Limb (tissue), 2 donors: Measurements from ENCODE around the gene HACD1.

Experiments
- DNase-seq, 2 donors: peaks; one replicate each; pipeline ENCODE4 v3.0.0-alpha.2; 2016; ENCODE audit errors: extremely low spot score in 2 of 2

Gene HACD1, protein sequence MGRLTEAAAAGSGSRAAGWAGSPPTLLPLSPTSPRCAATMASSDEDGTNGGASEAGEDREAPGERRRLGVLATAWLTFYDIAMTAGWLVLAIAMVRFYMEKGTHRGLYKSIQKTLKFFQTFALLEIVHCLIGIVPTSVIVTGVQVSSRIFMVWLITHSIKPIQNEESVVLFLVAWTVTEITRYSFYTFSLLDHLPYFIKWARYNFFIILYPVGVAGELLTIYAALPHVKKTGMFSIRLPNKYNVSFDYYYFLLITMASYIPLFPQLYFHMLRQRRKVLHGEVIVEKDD

DNA sequence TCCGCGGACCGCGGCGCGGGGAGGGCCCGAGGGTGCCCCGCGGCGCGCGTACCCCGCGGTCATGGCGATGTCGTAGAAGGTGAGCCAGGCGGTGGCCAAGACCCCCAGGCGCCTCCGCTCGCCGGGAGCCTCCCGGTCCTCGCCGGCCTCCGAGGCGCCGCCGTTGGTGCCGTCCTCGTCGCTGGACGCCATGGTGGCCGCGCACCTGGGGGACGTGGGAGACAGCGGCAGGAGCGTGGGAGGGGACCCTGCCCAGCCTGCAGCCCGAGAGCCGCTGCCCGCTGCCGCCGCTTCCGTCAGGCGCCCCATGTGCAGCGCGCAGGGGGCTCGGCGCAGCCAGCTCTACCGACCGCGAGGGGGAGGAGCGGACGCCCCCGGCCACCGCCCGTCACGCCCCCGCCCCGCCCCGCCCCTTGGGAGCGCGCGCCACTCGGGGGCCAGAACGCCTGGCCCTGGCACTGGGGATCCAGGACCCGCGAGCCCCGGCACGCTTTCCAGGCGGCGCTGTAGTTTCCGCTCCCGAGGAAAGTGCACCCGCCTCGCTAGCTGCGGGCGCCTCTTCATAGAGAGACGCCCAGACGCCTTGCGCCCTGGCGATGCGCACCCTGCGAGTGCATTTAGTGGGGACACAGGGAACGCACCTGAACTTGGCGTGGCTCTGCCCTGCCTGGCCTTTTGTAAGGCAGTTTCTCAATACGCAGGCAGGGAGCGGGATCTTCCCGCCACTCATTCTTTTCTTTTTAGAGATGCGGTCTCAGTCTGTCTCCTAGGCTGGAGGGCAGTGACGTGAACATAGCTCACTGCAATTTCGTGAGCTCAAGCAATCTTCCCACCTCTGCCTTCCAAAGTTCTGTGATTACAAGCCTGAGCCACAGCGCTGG lies at the start of gene HACD1:
Gene HACD1 (minus strand): TSS at position 344 of the 881 bp plus-strand sequence. CDS start 35 bp downstream, at position 309.
- peak; percentile 15 to 81 for DNase-seq

DNA sequence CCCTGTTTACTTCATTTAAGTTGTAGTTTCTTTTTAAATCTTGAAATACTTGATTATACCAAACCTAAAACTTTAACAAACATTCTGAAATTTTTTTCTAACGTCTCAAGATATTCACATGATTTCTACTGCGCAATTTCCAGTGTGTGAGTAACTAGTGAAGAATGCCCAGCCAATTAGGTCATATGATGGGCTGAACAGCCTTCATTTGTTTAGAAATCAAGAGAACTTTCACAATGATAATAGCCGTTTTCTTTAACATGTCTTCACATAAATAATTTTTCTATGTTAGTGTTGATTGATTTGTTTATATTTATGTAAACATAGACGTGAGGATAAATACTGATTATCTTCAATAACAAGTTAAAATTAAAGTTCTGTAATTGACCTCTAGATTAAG lies 48.6 kb upstream of the HACD1 start:
- no peak for DNase-seq

DNA sequence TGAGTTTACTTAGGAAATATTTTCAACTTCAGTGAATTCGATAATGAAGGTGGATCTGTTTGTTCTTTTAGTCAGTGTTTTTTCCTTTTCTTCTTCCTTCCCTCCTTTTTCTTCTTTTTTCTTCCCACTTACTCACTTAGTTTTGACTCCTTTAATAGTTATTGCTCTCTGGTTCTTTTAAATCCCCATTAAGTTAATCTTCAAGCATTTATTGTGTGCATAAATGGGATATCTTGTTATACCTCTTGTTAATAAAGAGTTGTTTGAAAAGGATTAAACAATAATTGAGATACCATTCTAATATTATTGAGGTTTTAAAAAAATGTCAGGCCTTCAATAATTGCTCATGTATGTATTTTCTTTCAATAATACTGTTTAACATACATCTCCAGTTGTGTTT lies 46.3 kb upstream of the HACD1 start:
- DNase-seq, result no peak

DNA sequence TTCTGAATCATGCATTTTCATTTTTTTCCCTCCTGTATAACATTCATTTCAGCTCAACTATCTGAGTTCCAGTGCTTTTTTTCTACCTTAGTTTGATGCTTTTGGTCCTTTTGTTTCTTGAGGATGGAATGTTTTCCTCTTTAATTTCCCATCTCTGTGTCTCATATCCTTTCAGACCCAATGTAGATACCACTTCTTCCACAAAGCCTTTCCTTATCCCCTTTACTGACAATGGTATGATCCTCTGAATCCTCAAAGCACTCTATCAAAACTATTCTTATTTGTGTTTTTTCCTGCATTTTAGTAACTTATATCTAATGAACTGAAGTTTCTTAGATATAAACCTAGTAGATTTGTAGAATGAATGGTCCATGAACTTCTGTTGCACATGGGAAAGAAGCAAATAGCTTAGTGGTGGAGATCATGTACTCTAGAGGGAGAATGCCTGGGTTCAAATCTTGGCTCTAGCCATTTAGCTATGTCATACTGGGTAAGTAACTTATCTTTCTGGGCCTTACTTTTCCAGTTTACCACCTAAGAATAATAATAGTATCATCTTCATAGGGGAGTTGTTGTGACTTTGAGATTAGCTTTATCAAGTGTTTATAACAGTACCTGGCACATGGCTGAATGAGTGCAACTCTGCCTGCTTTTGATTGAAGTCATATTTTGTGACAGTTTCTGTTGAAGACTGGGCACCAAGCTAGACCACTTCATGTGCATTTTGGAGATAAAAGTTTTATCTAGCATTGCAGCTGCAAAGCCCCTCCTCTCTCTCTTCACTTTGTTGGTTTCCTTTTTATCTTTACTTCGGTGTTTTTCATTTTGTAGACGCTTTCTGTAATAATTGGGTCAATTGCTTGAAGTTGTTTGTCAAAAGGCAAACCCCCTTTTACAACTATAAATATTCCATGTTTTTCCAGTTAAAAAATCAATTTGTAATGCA lies 45.3 kb upstream of the HACD1 start:
- no peak for DNase-seq

DNA sequence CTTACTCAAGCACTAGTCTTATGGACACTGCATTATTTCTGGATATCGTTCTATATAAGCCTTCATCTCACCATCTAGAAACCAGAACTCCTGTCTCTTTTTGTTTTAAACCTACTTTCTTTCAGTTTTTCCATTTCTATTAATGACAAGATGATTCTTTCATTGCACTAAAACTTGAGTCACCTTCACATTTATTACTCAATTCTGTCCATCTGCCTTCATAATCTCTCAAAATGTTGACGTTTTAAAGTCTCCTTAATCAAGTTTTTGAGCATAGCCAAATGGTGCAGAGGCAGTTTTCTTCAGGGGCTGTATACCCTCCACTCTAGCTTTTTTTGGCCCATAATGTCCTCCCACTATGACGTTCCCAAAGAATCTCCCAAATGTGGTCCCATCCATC lies 44.3 kb upstream of the HACD1 start:
- DNase-seq, result no peak

DNA sequence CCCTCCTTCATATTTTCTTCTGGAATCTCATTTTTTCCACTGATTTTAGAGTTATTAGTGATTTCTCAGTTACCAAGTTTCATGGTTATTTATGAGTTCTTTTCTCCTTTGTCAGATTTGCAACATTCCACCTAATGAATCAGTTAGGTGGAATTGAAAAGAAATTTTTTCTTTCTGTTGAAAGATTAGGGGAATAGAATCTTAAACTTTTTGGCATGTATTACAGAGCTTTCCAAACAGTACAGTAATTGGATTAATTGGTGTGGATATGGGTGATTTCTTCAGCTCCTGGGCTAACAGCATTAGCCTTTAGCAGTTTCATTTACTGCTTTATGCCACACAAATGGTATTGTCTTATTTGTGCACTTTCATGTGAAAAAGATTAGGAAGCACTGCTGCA lies 43.7 kb upstream of the HACD1 start:
- DNase-seq, result no peak

DNA sequence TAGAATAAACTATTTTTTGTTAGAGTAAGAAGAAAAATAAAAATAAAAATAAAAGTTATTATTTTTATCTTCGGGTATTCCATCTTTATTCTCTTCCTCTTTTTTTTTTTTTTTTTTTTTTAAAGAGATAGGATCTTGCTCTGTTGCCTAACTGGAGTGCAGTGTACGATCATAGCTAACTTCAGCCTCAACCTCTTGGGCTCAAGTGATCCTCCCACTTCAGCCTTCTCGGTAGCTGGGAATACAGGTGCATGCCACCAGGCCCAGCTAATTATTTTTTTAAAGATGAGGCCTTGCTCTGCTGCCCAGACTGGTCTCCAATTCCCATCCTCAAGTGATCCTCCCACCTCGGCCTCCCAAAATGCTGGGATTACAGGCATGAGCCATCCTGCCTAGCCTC lies 42.2 kb upstream of the HACD1 start:
- DNase-seq, result no peak

DNA sequence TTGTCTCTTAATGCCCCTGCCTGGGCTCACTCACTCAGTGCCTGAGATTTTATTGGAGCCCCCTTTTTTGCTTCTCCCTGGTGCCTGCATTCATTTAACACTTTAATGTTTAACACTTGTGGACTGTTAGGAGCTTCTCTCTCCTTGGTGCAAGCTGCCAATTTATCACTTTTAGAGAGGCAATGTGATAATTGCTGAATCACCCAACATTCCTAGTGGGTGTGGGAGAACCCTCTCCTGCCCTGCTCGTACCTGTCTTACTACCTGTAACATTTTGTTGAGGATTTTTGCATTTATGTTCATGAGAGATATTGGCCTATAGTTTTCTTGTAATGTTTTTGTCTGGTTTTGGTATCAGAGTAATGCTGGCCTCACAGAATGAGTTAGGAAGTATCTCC lies 39.9 kb upstream of the HACD1 start:
- DNase-seq, result no peak

DNA sequence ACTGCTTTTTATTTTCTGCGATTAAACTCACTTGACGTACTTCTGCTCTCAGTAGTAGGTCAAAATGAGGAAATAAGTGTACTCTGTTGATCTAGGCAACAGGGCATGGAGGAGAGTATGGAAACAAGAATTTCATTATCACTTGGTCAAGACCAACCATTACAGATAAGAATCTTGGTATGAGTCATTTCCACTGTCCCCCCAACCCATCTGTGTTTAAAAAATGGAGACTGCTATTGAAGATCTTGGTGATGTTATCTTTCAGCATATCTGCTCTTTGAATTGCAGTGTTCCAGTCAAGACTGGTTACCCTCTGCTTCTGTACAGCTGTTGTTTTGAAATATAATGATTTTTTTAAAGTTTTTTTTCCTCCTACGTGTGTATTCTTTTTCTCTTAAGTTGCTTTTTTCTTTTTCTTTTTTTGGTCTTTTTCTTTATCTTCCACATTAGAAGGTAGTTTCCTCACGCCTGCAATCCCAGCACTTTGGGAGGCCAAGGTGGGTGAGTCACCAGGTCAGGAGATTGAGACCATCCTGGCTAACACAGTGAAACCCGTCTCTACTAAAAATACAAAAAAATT lies 38.5 kb upstream of the HACD1 start:
- no peak for DNase-seq

DNA sequence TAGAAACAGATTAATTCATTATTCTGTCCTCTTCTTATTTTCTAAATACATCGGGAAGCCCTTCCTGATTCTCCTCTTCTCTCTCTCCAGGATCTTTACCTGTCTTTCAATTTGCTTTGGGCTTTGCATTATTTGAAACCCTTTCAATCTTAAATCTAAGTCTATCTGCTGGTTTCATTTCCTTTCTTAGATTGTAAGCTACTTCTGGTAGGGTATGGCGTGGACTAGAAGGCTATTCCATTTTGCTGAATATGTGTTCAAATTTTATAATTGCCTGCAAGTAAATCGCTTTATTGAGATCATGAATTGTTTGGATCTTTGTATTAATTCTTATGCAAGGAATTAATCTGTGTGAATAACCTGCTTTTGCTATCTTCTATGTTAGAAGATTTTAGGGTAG lies 37.8 kb upstream of the HACD1 start:
- DNase-seq, result no peak

DNA sequence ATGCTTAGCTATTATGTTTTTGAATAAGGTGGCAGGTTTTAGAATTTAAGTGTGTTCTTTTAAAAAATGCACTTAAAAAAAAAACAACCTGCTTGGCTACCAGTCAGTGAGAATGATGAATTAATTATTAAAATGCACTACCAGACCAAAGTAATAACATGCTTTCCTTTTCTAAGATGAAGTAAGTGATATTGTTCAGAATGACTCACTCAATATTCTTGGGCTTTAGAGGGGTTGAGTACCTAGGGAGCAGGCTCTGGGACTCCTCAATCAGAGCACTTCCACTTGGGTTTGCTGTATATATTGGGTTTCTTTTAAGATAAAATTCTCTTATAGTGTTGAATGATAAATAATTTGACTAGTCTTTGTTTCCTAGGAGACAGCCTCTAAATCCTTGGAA lies 35.4 kb upstream of the HACD1 start:
- no peak for DNase-seq

DNA sequence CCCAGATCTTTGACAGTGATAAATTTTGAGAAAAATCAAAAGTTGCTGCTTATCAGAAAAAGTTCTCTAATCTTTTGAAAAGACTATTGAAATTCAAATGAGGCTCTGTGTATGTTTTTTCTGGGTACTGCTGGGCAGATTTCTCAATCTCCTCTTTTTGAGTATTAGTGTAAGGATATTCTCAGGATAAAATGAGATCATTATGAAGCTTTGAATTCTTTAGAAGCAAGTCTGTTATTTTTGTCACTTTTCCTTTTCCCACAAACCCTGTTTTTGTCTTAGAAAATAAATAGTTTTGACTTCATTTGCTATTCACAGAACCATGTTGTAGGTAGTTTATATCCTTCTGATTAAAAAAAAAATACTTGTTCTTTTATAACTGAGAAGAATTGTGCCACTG lies 34.7 kb upstream of the HACD1 start:
- no peak for DNase-seq

DNA sequence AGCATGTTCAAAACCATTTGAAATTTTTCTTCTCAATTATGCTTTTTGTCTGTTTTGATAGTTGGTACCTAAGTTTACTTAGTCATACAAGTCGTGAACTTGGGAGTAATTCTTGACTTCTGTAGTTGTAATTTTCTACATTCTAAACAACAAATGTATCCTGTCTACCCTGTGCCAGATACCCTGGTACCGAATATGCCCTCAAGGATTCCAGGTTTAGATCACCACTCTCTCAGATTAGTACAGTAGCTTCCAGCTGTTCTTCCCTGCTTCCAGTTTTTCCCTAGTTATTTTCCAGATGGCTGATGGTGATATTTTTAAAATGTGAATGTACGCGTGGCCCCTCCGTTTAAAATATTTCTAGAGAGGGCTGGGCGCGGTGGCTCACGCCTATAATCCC lies 33.2 kb upstream of the HACD1 start:
- no peak for DNase-seq

DNA sequence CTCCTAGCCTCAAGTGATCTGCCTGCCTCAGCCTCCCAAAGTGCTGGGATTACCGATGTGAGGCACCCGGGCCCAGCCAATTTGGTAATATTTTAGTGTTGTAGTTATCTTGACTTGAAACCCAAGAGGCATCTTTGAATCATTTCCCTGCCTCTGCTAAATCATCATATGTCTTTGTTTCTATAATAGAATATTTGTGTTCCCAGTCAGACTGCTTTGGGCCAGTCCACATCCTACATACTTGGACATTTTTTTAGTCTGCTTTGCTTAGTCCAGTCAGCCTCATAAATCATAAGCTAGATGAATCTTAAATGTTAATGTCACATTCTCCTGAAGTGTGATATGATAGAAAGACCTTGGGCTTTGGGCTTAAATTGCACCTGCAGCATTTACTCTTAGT lies 32.7 kb upstream of the HACD1 start:
- DNase-seq, result no peak

DNA sequence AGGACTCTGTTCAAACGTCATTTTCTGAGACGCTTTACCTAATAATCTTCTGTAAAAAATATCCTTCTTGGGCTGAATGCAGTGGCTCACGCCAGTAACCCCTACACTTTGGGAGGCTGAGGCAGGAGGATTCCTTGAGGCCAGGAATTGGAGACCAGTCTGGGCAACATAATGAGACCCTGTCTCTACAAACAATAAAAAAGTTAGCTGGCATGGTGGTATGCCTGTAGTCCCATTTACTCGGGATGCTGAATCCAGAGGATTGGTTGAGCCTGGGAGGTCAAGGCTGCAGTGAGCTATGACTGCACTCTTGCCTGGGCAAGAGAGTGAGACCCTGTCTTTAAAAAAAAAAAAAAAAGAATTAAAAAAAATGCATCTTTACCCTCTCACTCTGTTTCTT lies 31.9 kb upstream of the HACD1 start:
- DNase-seq, result no peak

DNA sequence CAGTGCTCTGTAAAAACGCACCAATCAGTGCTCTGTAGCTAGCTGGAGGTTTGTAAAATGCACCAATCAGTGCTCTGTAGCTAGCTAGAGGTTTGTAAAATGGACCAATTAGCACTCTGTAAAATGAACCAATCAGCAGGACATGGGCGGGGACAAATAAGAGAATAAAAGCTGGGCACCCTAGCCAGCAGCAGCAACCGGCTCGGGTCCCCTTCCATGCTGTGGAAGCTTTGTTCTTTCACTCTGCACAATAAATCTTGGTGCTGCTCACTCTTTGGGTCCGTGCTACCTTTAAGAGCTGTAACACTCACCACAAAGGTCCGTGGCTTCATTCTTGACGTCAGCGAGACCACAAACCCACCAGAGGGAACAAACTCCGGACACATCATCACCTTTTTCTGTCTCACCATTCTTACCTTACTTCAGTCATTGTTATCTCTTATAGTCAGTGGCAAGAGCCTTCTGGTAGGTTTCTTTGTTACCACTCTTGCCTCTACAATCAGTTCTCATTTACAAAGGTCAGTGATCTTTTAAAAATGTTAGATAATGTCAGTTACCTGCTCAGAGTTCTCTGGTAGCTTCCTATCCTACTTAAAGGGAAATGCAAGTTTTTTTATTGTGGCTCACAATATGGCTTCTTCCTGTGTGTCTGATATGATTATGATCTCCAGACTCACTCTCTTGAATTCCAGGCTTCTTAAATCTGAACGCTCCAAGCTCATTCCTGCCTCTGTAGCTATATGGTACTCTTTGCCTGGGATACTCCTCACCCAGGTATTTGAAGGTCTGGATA lies 31.3 kb upstream of the HACD1 start:
- DNase-seq, result no peak

DNA sequence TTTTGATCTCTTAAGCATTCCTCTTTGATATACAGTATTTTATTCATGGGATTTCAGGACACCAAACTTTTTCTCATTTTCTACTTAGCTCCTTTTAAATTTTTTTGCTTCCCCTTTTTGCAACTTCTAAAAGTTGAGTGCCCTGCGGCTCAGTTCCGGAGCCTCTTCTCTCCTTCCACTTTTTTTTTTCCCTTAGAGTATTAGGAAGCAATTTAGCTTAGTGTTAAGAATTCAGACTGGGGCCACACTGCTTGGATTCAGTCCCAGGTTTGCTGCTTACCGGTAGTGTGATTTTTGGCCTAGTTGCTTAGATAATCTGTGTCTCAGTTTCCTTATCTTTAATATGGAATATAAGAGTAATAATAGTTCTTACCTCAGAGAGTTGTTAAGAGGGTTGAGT lies 30.2 kb upstream of the HACD1 start:
- no peak for DNase-seq

DNA sequence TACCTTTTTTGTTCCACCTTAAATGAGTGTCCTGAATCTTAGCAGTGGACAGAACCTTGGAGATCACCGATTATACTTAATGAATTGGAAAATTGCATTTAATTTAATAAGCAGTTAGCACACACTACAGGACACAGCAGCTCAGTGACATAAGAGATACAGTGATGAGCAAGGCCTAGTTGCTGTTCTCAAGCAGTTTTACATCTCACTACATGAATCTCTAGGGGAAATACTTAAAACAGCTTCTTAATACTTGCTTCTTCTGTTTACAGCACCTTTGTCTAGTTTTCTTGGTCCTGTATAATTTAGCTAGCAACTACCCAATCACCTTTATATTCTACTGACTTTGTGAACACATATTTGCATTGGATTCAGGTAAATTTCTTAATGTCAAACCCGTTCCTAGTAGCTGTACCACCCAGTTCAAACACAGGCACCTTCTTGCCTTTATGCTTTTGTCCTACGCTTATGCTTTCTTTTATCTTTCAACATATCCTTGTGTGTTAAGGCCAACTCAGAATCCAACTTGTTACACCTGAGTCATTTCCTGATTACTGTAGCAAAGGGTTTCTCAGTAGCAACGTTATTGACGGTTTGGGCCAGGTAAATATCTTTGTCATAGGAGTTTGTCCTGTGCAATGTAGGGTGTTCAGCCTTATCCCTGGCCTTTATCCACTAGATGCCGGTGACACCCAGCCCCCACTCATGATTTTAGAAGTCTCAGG lies 28.6 kb upstream of the HACD1 start:
- no peak for DNase-seq

DNA sequence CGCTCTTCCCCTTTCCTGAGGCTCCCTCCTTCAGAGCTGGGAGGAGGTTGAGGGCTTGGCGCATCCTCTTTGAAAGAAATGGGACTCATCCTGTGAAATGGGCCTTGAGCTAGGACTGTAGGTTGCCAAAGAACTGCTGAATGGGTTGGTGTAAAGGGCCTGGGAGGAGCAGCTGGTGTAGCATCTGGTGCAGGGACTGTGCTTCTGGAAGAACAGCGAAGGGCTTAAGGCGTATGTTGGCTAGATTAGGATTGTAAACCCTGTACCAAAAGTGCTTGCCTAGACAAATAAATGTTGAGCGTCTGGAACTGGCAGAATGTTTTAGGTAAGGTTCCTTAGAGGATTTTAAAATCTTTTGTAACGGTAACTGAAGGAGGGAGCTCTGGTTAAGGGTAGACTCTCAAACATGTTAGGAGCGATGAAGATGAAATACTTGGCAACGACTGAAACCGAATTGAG lies 27.3 kb upstream of the HACD1 start:
- DNase-seq, result peak in 1 of 2 donors; percentile 48
